IMR-90 (cell line): ENCODE data around the gene FBXO44. TPM values are rescaled to one million over a fixed set of nuclear protein-coding genes. Genes with fewer than 3 reads are reported as not detected.

Experiments
- ATAC-seq: fragments of 200-7000 bp; cut with Tn5 transposase; 2 replicates; pipeline ENCODE4 v1.9.1; 2020; ENCODE audit warnings: low read depth, mild to moderate bottlenecking, moderate library complexity
- BruUV-seq: library from RNA; stranded (reverse); fragments of 400-500 nt; replicated peaks from 2 replicates; lab custom pipeline; 2021; lab: Mats Ljungman, UMichigan
- CTCF ChIA-PET: fragments of 300-600 bp; formaldehyde crosslinking; extraction: SDS; loops from one replicate; lab custom pipeline; 2021; ENCODE audit warnings: antibody characterized with exemption; lab: Yijun Ruan, JAX
- POLR2A ChIA-PET: fragments of 300-600 bp; sonication (Branson Sonifier 250); formaldehyde crosslinking; loops from one replicate; lab custom pipeline; 2022; ENCODE audit warnings: antibody characterized with exemption; ENCODE audit not compliant: unreplicated experiment; lab: Charles Lee
- DNase-seq: peaks from one replicate; pipeline ENCODE4 v3.0.0; 2013
- H2AFZ ChIP-seq: replicated peaks from 2 replicates; pipeline ENCODE3; 2013; ENCODE audit warnings: low read length, mild to moderate bottlenecking; ENCODE audit not compliant: poor library complexity
- H2AK5ac ChIP-seq: 2 replicates; pipeline ENCODE4 v1.6.1; 2013; ENCODE audit warnings: low read depth, low read length, inconsistent platforms
- H2AK9ac ChIP-seq: replicated peaks from 2 replicates; pipeline ENCODE3; 2013; ENCODE audit warnings: mild to moderate bottlenecking, low read depth, low read length, moderate library complexity; ENCODE audit not compliant: poor library complexity
- H2BK120ac ChIP-seq: 2 replicates; pipeline ENCODE4 v1.6.1; 2013; ENCODE audit warnings: low read depth, low read length, inconsistent platforms
- H2BK15ac ChIP-seq: 3 replicates; pipeline ENCODE4 v1.6.1; 2013; ENCODE audit warnings: low read depth, low read length, inconsistent platforms
- H2BK20ac ChIP-seq: 2 replicates; pipeline ENCODE4 v1.6.1; 2013; ENCODE audit warnings: low read depth, mild to moderate bottlenecking, inconsistent platforms, low read length, moderate library complexity
- H2BK5ac ChIP-seq: 2 replicates; pipeline ENCODE4 v1.6.1; 2013; ENCODE audit warnings: mild to moderate bottlenecking, low read depth, low read length, inconsistent platforms; ENCODE audit not compliant: poor library complexity, severe bottlenecking
- H3K14ac ChIP-seq: replicated peaks from 2 replicates; pipeline ENCODE4 v1.6.1; 2013; ENCODE audit warnings: low read depth, low read length, inconsistent platforms
- H3K18ac ChIP-seq: 2 replicates; pipeline ENCODE4 v1.6.1; 2013; ENCODE audit warnings: low read depth, low read length, control low read depth
- H3K23ac ChIP-seq: 2 replicates; pipeline ENCODE4 v1.6.1; 2013; ENCODE audit warnings: low read depth, low read length, inconsistent platforms
- H3K27ac ChIP-seq: 2 replicates; pipeline ENCODE4 v1.5.1; 2013; ENCODE audit warnings: mild to moderate bottlenecking, control low read depth, low read length; ENCODE audit not compliant: insufficient read depth
- H3K27me3 ChIP-seq: 2 replicates; pipeline ENCODE4 v1.6.1; 2013; ENCODE audit warnings: low read length; ENCODE audit not compliant: control insufficient read depth, insufficient read depth
- H3K36me3 ChIP-seq: 2 replicates; pipeline ENCODE4 v1.6.1; 2013; ENCODE audit warnings: low read length, mixed read lengths; ENCODE audit not compliant: control insufficient read depth, insufficient read depth
- H3K4ac ChIP-seq: 2 replicates; pipeline ENCODE4 v1.6.1; 2013; ENCODE audit warnings: low read depth, low read length, inconsistent platforms
- H3K4me1 ChIP-seq: 2 replicates; pipeline ENCODE4 v1.6.1; 2013; ENCODE audit warnings: low read length, mixed read lengths; ENCODE audit not compliant: control insufficient read depth, insufficient read depth
- H3K4me2 ChIP-seq: 2 replicates; pipeline ENCODE4 v1.6.1; 2013; ENCODE audit warnings: low read depth, mild to moderate bottlenecking, control low read depth, low read length, moderate library complexity
- H3K4me3 ChIP-seq: 2 replicates; pipeline ENCODE4 v1.5.1; 2013; ENCODE audit warnings: low read depth, mild to moderate bottlenecking, control low read depth, low read length, moderate library complexity; ENCODE audit not compliant: insufficient read depth
- H3K56ac ChIP-seq: 2 replicates; pipeline ENCODE4 v1.6.1; 2013; ENCODE audit warnings: low read length, inconsistent platforms; ENCODE audit not compliant: insufficient read depth; ENCODE audit errors: extremely low read depth
- H3K79me1 ChIP-seq, 2 experiments: 2 replicates each; pipeline ENCODE4 v1.6.1; 2013; ENCODE audit warnings: low read length in 2 of 2, inconsistent platforms in 1 of 2, low read depth in 1 of 2
- H3K9ac ChIP-seq: 2 replicates; pipeline ENCODE4 v1.6.1; 2013; ENCODE audit warnings: low read depth, low read length, control low read depth
- H3K9me1 ChIP-seq: 2 replicates; pipeline ENCODE4 v1.6.1; 2013; ENCODE audit warnings: low read length, inconsistent platforms; ENCODE audit not compliant: insufficient read depth
- H3K9me3 ChIP-seq: 2 replicates; pipeline ENCODE4 v1.6.1; 2013; ENCODE audit warnings: low read length; ENCODE audit not compliant: control insufficient read depth, insufficient read depth
- H4K20me1 ChIP-seq: 2 replicates; pipeline ENCODE4 v1.6.1; 2013; ENCODE audit warnings: low read length, inconsistent platforms; ENCODE audit not compliant: insufficient read depth
- H4K5ac ChIP-seq: 2 replicates; pipeline ENCODE4 v1.6.1; 2013; ENCODE audit warnings: mild to moderate bottlenecking, low read depth, low read length, control low read depth
- H4K8ac ChIP-seq, 2 experiments: 2 replicates each; pipeline ENCODE4 v1.6.1; 2013; ENCODE audit warnings: low read depth in 2 of 2, low read length in 2 of 2, control low read depth in 1 of 2, inconsistent platforms in 1 of 2
- H4K91ac ChIP-seq: 2 replicates; pipeline ENCODE4 v1.6.1; 2013; ENCODE audit warnings: low read depth, low read length, inconsistent platforms; ENCODE audit not compliant: insufficient read depth
- CEBPB ChIP-seq: IDR thresholded peaks from 2 replicates; pipeline ENCODE4 v1.6.1; 2012; ENCODE audit warnings: low read depth, low read length, improper control_type of control experiment
- CHD1 ChIP-seq: IDR thresholded peaks from 2 replicates; pipeline ENCODE4 v1.6.1; 2012; ENCODE audit warnings: low read depth, low read length, improper control_type of control experiment
- CTCF ChIP-seq: conservative IDR thresholded peaks from 2 replicates; pipeline ENCODE4 v1.5.1; 2012; ENCODE audit warnings: mild to moderate bottlenecking, low read depth, low read length, improper control_type of control experiment
- ELK1 ChIP-seq: fragments of 150-350 bp; IDR thresholded peaks from 2 replicates; pipeline ENCODE4 v1.6.1; 2016; ENCODE audit warnings: low read depth, mild to moderate bottlenecking, low read length, moderate library complexity, borderline replicate concordance
- MAFK ChIP-seq: IDR thresholded peaks from 2 replicates; pipeline ENCODE4 v1.6.1; 2012; ENCODE audit warnings: low read depth, low read length, improper control_type of control experiment
- MAZ ChIP-seq: IDR thresholded peaks from 2 replicates; pipeline ENCODE4 v1.6.1; 2012; ENCODE audit warnings: low read depth, mild to moderate bottlenecking, low read length, improper control_type of control experiment, moderate library complexity, borderline replicate concordance
- RCOR1 ChIP-seq: IDR thresholded peaks from 2 replicates; pipeline ENCODE4 v1.6.1; 2012; ENCODE audit warnings: mild to moderate bottlenecking, low read length, improper control_type of control experiment; ENCODE audit not compliant: insufficient replicate concordance
- SMC3 ChIP-seq: fragments of 150-350 bp; IDR thresholded peaks from 2 replicates; pipeline ENCODE4 v1.6.1; 2016; ENCODE audit warnings: low read depth, mild to moderate bottlenecking, antibody characterized with exemption, low read length, moderate library complexity
- WGBS, 2 experiments: methylation state at CpG; one replicate each; pipeline versions ENCODE4 v1.1.5 to v1.1.7; 2013; ENCODE audit warnings: missing lambda C conversion rate in 2 of 2; ENCODE audit not compliant: insufficient read length in 1 of 2; ENCODE audit errors: extremely low coverage in 2 of 2; 5-methylcytosine and 5-hydroxymethylcytosine counted together
- dilution Hi-C: fragments of 300-500 bp; cut with HindIII; formaldehyde crosslinking; loops from one replicate; pipeline ENCODE4 v1.14.3; 2018; ENCODE audit warnings: low sequenced_read_pairs; ENCODE audit not compliant: unreplicated experiment
- in situ Hi-C: fragments of 300-500 bp; cut with MboI; formaldehyde crosslinking; loops from 3 replicates; pipeline ENCODE4 v1.14.3; 2019; ENCODE audit warnings: low sequenced_read_pairs, inconsistent platforms, mixed read lengths
- intact Hi-C: fragments of 100-400 bp; cut with micrococcal nuclease; formaldehyde crosslinking; loops from 2 replicates; pipeline ENCODE4 v1.10.0; 2022
- polyA plus RNA-seq, 3 experiments: library from polyadenylated mRNA; depleted of rRNA; stranded (reverse); fragments of >200 nt; gene quantifications; 2 replicates each; pipeline ENCODE4 v1.2.3, GENCODE V29; 2012; ENCODE audit warnings: low replicate concordance in 1 of 3
- total RNA-seq: library from RNA; depleted of rRNA; stranded (reverse); fragments of >200 nt; gene quantifications from 2 replicates; pipeline ENCODE4 v1.2.3, GENCODE V29; 2012
- TF ChIP-seq, protein P1 (sequence below): fragments of 150-350 bp; IDR thresholded peaks from 2 replicates; pipeline ENCODE4 v1.6.1; 2017; ENCODE audit warnings: mild to moderate bottlenecking, antibody characterized with exemption, low read length, low read depth

The FBXO44 gene
- total and polyA plus RNA-seq, 2 of the 4 experiments (the other 2 are of a cell fraction) = 9.3 to 25.5 TPM

- BruUV-seq = no TSS peak
- Histone ChIP-seq H3K9ac (no peak overlapping the region), H2AFZ (no peak overlapping the region), H2BK5ac (no peak overlapping the region), H3K23ac (no peak overlapping the region), H3K27me3 (peaks cover 23% of the 10 kb centered on the region), H3K18ac (no peak overlapping the region), H2BK20ac (no peak overlapping the region), H2AK5ac (no peak overlapping the region), H3K4me1 (no peaks in the 10 kb centered on the region; the same call in 1 of the 2 replicates), H3K36me3 (peaks cover 8% of the 10 kb centered on the region; the same call in 1 of the 2 replicates), H3K9me3 (no peaks in the 10 kb centered on the region), H3K4me3 (no peak overlapping the region), H3K4me2 (no peak overlapping the region), H4K5ac (no peak overlapping the region), H3K27ac (no peak overlapping the region), H3K56ac (no peak overlapping the region), H2AK9ac (peak overlapping the region; percentile 42), H2BK120ac (no peak overlapping the region), H3K9me1 (no peaks in the 10 kb centered on the region), H4K20me1 (no peaks in the 10 kb centered on the region; the same call in 1 of the 2 replicates), H3K4ac (no peak overlapping the region), H3K79me1 (peaks cover 0 to 4% of the 10 kb centered on the region in 2 experiments; a peak in 1 of 4 replicates), H4K8ac (no peak overlapping the region), H2BK15ac (no peak overlapping the region), H4K91ac (no peak overlapping the region), H3K14ac (no peak overlapping the region)
- in situ Hi-C loops = no loop called here
- intact Hi-C loops = loop anchor here (10.0 kb wide), 1 partner anchor 252 kb away; no protein-coding TSS in a partner anchor
- DNase-seq (peak; percentile 18), ATAC-seq (no peak)
- no peak for TF ChIP-seq ELK1
- TF ChIP-seq CEBPB = no peak
- TF ChIP-seq CHD1 = no peak
- no peak for TF ChIP-seq RCOR1
- no peak for TF ChIP-seq SMC3
- no peak for TF ChIP-seq MAZ
- TF ChIP-seq CTCF = no peak
- TF ChIP-seq MAFK = no peak
- TF ChIP-seq, protein P1, sequence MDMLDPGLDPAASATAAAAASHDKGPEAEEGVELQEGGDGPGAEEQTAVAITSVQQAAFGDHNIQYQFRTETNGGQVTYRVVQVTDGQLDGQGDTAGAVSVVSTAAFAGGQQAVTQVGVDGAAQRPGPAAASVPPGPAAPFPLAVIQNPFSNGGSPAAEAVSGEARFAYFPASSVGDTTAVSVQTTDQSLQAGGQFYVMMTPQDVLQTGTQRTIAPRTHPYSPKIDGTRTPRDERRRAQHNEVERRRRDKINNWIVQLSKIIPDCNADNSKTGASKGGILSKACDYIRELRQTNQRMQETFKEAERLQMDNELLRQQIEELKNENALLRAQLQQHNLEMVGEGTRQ = no peak
- CTCF ChIA-PET = interaction anchor here (0.8 kb wide), 1 partner anchor 11 kb away, joined by 3 read pairs; the partner anchor contains the start of gene FBXO6
- dilution Hi-C loops = no loop called here
- no CpG with 5 or more reads among the region's 17 CpGs for WGBS, 2 experiments
- POLR2A ChIA-PET = no interaction called here
These were observed 1.4 kb upstream of the FBXO44 start for GRCh38 chr1:11653101-11653860.
